ENCODE measurements around the gene ZNF483.
"Not testable (repeated sequence)": the region's sequence is repeated elsewhere in the genome, so short reads cannot be mapped to it uniquely, and the experiment has no call there.

ZNF483 gene

GRCh38 chr9:111613436-111614040, 88.6 kb downstream of the ZNF483 start:
- Mint-ChIP-seq H3K4me3 (no peak overlapping the region), H3K4me1 (ENCODE audit: low read depth) (no peaks in the 10 kb centered on the region), H3K36me3 (ENCODE audit: low read depth) (no peaks in the 10 kb centered on the region), H3K27me3 (peaks cover 25% of the 10 kb centered on the region), H3K9me3 (no peaks in the 10 kb centered on the region), H3K27ac (no peak overlapping the region)
- no peak for DNase-seq

GRCh38 chr9:111615928-111616327, 90.9 kb downstream of the ZNF483 start:
- H3K4me3 Mint-ChIP-seq, result no peak overlapping the region
- H3K27ac Mint-ChIP-seq, result no peak overlapping the region
- H3K27me3 Mint-ChIP-seq, result peaks cover 15% of the 10 kb centered on the region
- DNase-seq, result no peak
- H3K4me1 Mint-ChIP-seq (ENCODE audit: low read depth), result no peaks in the 10 kb centered on the region
- no peaks in the 10 kb centered on the region for H3K9me3 Mint-ChIP-seq
- no peaks in the 10 kb centered on the region for H3K36me3 Mint-ChIP-seq (ENCODE audit: low read depth)

- not testable (repeated sequence) for DNase-seq; H3K27ac Mint-ChIP-seq; H3K36me3 Mint-ChIP-seq (ENCODE audit: low read depth); H3K9me3 Mint-ChIP-seq; H3K4me1 Mint-ChIP-seq (ENCODE audit: low read depth); H3K4me3 Mint-ChIP-seq
- H3K27me3 Mint-ChIP-seq, result peaks cover 20% of the 10 kb centered on the region
Measured at GRCh38 chr9:111617349-111617748, 92.4 kb downstream of the ZNF483 start.

- no peaks in the 10 kb centered on the region for H3K36me3 Mint-ChIP-seq (ENCODE audit: low read depth)
- no peaks in the 10 kb centered on the region for H3K4me1 Mint-ChIP-seq (ENCODE audit: low read depth)
Measured at GRCh38 chr9:111621895-111622480, 97.0 kb downstream of the ZNF483 start.

GRCh38 chr9:111622626-111623025, 97.6 kb downstream of the ZNF483 start:
- Mint-ChIP-seq H3K36me3 (ENCODE audit: low read depth) (no peaks in the 10 kb centered on the region), H3K4me3 (no peak overlapping the region), H3K27me3 (peaks cover 19% of the 10 kb centered on the region), H3K4me1 (ENCODE audit: low read depth) (no peaks in the 10 kb centered on the region), H3K9me3 (no peaks in the 10 kb centered on the region), H3K27ac (no peak overlapping the region)
- no peak for DNase-seq

More at GRCh38 chr9:111621895-111622480, 97.0 kb downstream of the ZNF483 start:
- Mint-ChIP-seq H3K27ac (no peak overlapping the region), H3K27me3 (peaks cover 19% of the 10 kb centered on the region), H3K4me3 (no peak overlapping the region), H3K9me3 (no peaks in the 10 kb centered on the region)
- DNase-seq, result no peak

Measured in activated T-cell treated with anti-CD3 and anti-CD28 coated beads, Interleukin-2, amount 50 U/mL, for 24 hours (primary cell).